Ramos (cell line): Measurements from ENCODE around the gene HTR3D.
"Not testable (repeated sequence)": the region's sequence is repeated elsewhere in the genome, so short reads cannot be mapped to it uniquely, and the experiment has no call there.

Experiments
- in situ Hi-C: fragments of 300-500 bp; cut with MboI; formaldehyde crosslinking; loops from one replicate; pipeline ENCODE4 v1.14.3; 2022; ENCODE audit warnings: low sequenced_read_pairs; ENCODE audit not compliant: unreplicated experiment

HTR3D gene

GRCh38 chr3:184059424-184059823, 27.9 kb downstream of the HTR3D start:
- in situ Hi-C loops = no loop called here

GRCh38 chr3:184062637-184063036, 31.1 kb downstream of the HTR3D start:
- in situ Hi-C loops = no loop called here

GRCh38 chr3:184066211-184066610, 34.7 kb downstream of the HTR3D start:
- in situ Hi-C loops = no loop called here

- in situ Hi-C loops = no loop called here
These were observed 36.1 kb downstream of the HTR3D start for GRCh38 chr3:184067573-184068055.

GRCh38 chr3:184068344-184068743, 36.8 kb downstream of the HTR3D start:
- in situ Hi-C loops = no loop called here

GRCh38 chr3:184071142-184071541, 39.6 kb downstream of the HTR3D start:
- in situ Hi-C loops = not testable (repeated sequence)

GRCh38 chr3:184073621-184074020, 42.1 kb downstream of the HTR3D start:
- in situ Hi-C loops = no loop called here

- in situ Hi-C loops = no loop called here
These were observed 44.4 kb downstream of the HTR3D start for GRCh38 chr3:184075901-184076300.

GRCh38 chr3:184077881-184078280, 46.3 kb downstream of the HTR3D start:
- in situ Hi-C loops = no loop called here

GRCh38 chr3:184078851-184079250, 47.3 kb downstream of the HTR3D start:
- in situ Hi-C loops = no loop called here

GRCh38 chr3:184081116-184081830, 49.7 kb downstream of the HTR3D start:
- in situ Hi-C loops = no loop called here

- in situ Hi-C loops = no loop called here
These were observed 50.5 kb downstream of the HTR3D start for GRCh38 chr3:184082034-184082433.

GRCh38 chr3:184082465-184082864, 50.9 kb downstream of the HTR3D start:
- in situ Hi-C loops = no loop called here

- in situ Hi-C loops = no loop called here
These were observed 53.9 kb downstream of the HTR3D start for GRCh38 chr3:184085389-184085852.
